Uterus (tissue), 2 donors: ENCODE measurements around the gene SERP2.

ENCODE experiments used
- POLR2A ChIP-seq, 2 donors: fragments of 450-650 bp; IDR thresholded peaks; one replicate each; pipeline ENCODE4 v1.6.1; 2016; ENCODE audit warnings: antibody characterized with exemption in 2 of 2, mild to moderate bottlenecking in 1 of 2, moderate library complexity in 1 of 2
- TF ChIP-seq, protein P1 (sequence below), 4 experiments: fragments of 200-600 bp in 2 of 4; fragments of 450-650 bp in 2 of 4; sonication (generic) in 2 of 4; IDR thresholded peaks; one replicate each; pipeline ENCODE4 v1.5.1; 2016 to 2019; ENCODE audit warnings: antibody characterized with exemption in 4 of 4, mild to moderate bottlenecking in 2 of 4, moderate library complexity in 1 of 4

GRCh38 chr13:44407379-44407778, 33.8 kb downstream of the SERP2 start:
- TF ChIP-seq POLR2A (IDR thresholded peaks at IDR 0.05), result no peak
- TF ChIP-seq, protein P1, sequence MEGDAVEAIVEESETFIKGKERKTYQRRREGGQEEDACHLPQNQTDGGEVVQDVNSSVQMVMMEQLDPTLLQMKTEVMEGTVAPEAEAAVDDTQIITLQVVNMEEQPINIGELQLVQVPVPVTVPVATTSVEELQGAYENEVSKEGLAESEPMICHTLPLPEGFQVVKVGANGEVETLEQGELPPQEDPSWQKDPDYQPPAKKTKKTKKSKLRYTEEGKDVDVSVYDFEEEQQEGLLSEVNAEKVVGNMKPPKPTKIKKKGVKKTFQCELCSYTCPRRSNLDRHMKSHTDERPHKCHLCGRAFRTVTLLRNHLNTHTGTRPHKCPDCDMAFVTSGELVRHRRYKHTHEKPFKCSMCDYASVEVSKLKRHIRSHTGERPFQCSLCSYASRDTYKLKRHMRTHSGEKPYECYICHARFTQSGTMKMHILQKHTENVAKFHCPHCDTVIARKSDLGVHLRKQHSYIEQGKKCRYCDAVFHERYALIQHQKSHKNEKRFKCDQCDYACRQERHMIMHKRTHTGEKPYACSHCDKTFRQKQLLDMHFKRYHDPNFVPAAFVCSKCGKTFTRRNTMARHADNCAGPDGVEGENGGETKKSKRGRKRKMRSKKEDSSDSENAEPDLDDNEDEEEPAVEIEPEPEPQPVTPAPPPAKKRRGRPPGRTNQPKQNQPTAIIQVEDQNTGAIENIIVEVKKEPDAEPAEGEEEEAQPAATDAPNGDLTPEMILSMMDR (IDR thresholded peaks at IDR 0.05), result no peak
